Adrenal gland (tissue), 5 donors: ENCODE data around the gene CERK.

Source experiments
- CTCF ChIP-seq, 6 experiments: fragments of 450-650 bp in 4 of 6; fragments of 200-600 bp in 2 of 6; sonication (generic) in 1 of 6; IDR thresholded peaks; 1 replicate in 5 of 6; 2 replicates in 1 of 6; pipeline versions ENCODE4 v1.5.1 to v1.8.0; 2016 to 2021; ENCODE audit warnings: antibody characterized with exemption in 6 of 6, mild to moderate bottlenecking in 2 of 6, moderate library complexity in 1 of 6
- POLR2A ChIP-seq, 2 donors: fragments of 450-650 bp; IDR thresholded peaks; one replicate each; pipeline ENCODE4 v1.6.1; 2017; ENCODE audit warnings: antibody characterized with exemption in 2 of 2, mild to moderate bottlenecking in 2 of 2, moderate library complexity in 1 of 2
- donor health status: DM: no; HTN: no; CAD: no.

- TF ChIP-seq CTCF (IDR thresholded peaks at IDR 0.05): no peak
- no peak for TF ChIP-seq POLR2A (IDR thresholded peaks at IDR 0.05)
Observed at GRCh38 chr22:46678003-46678657, 59.9 kb downstream of the CERK start.
